Stimulated activated naive B cell treated with anti-CD40 and anti-IgM and Interleukin-4, amounts not matched to agents 10 μg/mL and 1 μg/mL and 100 μg/mL, for 72 hours (primary cell): ENCODE data around the gene SCYL1.
"Not testable (repeated sequence)": the region's sequence is repeated elsewhere in the genome, so short reads cannot be mapped to it uniquely, and the experiment has no call there.

Experiments
- ATAC-seq, 2 donors: fragments of 150-1000 bp; cut with Tn5 transposase; replicated peaks; 2 replicates each; pipeline ENCODE4 v1.10.0; 2021; ENCODE audit warnings: moderate library complexity in 1 of 2
- DNase-seq: peaks from one replicate; pipeline ENCODE4 v3.0.0; 2021
- H3K27ac Mint-ChIP-seq: one replicate; pipeline ENCODE4 v1.8.0; 2022; ENCODE audit warnings: mild to moderate bottlenecking, mixed read lengths
- H3K27me3 Mint-ChIP-seq, 2 donors: one replicate each; pipeline ENCODE4 v1.8.0; 2022; ENCODE audit warnings: mixed read lengths in 2 of 2
- H3K36me3 Mint-ChIP-seq, 2 donors: one replicate each; pipeline ENCODE4 v1.8.0; 2022; ENCODE audit warnings: mixed read lengths in 2 of 2, mild to moderate bottlenecking in 1 of 2
- H3K4me1 Mint-ChIP-seq, 2 donors: one replicate each; pipeline ENCODE4 v1.8.0; 2022; ENCODE audit warnings: mixed read lengths in 2 of 2, mild to moderate bottlenecking in 1 of 2
- H3K4me3 Mint-ChIP-seq, 2 donors: one replicate each; pipeline ENCODE4 v1.8.0; 2022; ENCODE audit warnings: mild to moderate bottlenecking in 2 of 2, mixed read lengths in 2 of 2, moderate library complexity in 1 of 2
- H3K9me3 Mint-ChIP-seq, 2 donors: one replicate each; pipeline ENCODE4 v1.8.0; 2022; ENCODE audit warnings: mixed read lengths in 2 of 2, mild to moderate bottlenecking in 1 of 2

SCYL1 gene

GRCh38 chr11:65564879-65565559, 40.1 kb downstream of the SCYL1 start:
- peaks cover 38 to 46% of the 10 kb centered on the region in 2 donors for H3K4me1 Mint-ChIP-seq
- not testable (repeated sequence) for H3K27me3 Mint-ChIP-seq

DNA sequence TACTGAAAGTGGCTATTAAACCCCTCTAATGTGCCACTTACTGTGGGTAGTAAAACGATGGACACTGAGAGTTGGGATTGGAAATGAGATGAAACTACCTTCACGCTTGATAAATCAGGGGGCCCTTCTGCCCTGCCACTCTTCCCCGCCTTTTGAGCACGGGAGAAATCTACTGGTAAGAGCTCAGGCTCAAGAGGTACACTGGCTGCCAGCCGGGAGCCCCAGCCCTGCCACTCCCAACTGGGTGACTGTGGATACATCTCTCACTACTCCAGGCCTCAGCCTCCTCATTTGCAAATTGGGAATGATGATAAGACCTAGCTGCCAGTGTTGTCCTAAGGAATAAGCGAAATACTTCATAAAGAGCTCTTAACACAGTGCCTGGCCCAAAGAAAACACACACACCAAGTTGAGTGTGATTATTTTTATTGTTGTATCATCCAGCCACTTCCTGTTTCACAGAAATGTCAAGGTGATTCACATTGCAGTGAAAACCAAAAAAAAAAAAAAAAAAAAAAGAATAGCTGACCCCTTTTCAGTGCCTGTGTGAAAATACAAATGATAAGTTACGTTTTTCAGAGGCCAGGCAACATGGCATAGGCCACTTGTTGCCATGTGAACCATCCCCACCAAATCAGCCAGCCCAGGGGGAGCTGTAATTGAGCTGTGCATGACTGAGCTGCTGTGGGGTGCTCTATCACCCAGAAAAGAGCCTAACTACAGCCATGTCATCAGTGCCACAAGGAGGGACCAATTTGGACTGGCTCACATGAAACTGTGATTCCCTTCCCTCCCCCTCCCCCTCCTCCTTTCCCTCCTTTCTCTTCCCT, 41.0 kb downstream of the SCYL1 start:
- Mint-ChIP-seq H3K27ac (peak overlapping the region; percentile 88), H3K27me3 (no peaks in the 10 kb centered on the region), H3K4me1 (peaks cover 35 to 47% of the 10 kb centered on the region in 2 donors), H3K4me3 (peak overlapping the region; percentile 10 to 44), H3K36me3 (peaks cover 9 to 12% of the 10 kb centered on the region in 2 donors), H3K9me3 (no peaks in the 10 kb centered on the region)
- DNase-seq (no peak), ATAC-seq (no peak)

More at GRCh38 chr11:65564879-65565559, 40.1 kb downstream of the SCYL1 start:
- H3K9me3 Mint-ChIP-seq, H3K4me3 Mint-ChIP-seq, DNase-seq, H3K36me3 Mint-ChIP-seq, ATAC-seq: not testable (repeated sequence)
- peak overlapping the region; percentile 6 for H3K27ac Mint-ChIP-seq

DNA sequence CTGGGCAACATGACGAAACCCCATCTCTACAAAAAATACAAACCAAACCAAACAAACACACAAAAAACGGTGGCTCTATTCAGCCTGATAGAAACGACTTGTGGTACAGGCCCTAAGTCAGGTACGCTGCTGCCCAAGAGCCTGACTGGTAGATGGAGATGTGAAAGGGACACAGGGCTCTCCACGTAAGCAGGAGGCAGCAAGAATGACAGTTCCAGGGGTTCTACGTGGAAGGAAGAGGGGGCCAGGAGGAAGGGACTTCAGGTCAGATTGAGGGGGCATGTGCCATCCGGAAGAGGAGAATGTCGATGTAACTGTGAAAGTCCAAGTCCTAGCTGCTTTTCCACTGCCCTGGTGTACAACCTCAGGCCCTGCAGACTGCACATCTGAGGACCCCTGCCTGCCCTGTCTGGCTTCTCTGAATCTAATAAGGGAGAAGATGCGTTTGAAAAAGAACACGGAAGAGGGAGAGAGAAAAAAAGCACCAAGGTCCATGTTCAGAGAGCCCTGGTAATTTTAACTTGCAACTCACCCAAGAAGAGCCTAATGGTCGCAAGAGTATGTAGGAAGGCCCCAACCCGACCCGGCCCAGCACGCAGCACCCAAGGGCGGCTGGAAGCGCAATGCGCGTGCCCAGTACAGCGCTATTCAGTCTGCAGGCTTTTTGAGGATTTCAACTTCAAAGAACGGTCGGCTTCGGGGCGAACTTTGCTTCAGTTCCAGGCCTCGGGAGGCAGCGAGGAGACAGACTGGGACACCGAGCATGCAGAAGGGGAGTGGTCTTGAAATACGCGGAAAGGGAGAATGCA, 44.5 kb downstream of the SCYL1 start:
- no peaks in the 10 kb centered on the region for H3K27me3 Mint-ChIP-seq
- H3K4me1 Mint-ChIP-seq: peaks cover 48 to 76% of the 10 kb centered on the region in 2 donors
- peak overlapping the region; percentile 98 for H3K27ac Mint-ChIP-seq
- ATAC-seq: peak; percentile 32 to 34
- H3K4me3 Mint-ChIP-seq: peak overlapping the region; percentile 98 to 99
- peaks cover 18 to 25% of the 10 kb centered on the region in 2 donors for H3K36me3 Mint-ChIP-seq
- DNase-seq: no peak
- no peaks in the 10 kb centered on the region for H3K9me3 Mint-ChIP-seq

DNA sequence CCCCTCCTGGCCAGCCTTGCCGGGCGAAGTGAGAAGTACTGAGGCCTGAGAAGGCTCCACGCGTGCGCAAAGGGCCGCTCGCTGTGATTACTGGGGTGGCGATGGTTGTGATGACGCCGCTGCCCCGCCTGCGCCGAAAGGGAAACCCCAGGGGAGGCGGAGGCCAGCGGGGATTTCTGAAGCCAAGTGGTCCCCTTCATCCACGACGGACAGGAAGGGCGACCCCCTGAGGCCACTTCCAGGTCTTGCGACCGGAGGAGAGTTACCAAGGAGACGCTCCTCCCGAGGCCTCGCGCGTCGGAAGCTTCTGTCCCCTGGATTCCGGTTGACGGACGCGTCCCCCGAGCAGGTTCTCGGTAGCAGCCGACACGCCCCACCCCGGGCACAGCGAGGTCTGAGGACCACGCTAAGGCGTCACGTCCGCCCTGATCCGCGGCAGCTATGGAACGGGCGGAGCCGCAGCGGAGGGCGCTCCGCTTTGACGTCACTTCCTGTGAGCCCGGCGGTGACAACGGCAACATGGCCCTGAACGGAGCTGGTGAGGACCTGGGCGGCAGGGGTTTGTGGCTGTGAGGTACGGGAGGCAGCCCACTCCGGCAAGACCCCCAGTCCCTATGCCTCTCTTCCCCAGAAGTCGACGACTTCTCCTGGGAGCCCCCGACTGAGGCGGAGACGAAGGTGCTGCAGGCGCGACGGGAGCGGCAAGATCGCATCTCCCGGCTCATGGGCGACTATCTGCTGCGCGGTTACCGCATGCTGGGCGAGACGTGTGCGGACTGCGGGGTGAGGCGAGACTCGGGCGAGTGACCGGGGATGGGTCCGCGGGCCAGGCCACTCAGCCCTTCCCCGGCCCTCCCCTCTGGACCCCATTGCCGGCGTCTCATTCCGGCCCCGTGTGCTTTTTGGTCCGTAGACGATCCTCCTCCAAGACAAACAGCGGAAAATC, 45.4 kb downstream of the SCYL1 start, which contains the start of gene ZNRD2:
Gene ZNRD2 (plus strand): TSS at position 505 of the 946 bp plus-strand sequence. CDS start 15 bp downstream, at position 520.
- DNase-seq (peak; percentile 100), ATAC-seq (peak; percentile 80 to 82)
- H3K27ac Mint-ChIP-seq: peak within 1 kb of the TSS; percentile 98
- peaks cover 18 to 25% of the 10 kb centered on the region in 2 donors for H3K36me3 Mint-ChIP-seq
- no peaks in the 10 kb centered on the region for H3K9me3 Mint-ChIP-seq
- no peaks in the 10 kb centered on the region for H3K27me3 Mint-ChIP-seq
- peak within 1 kb of the TSS; percentile 98 to 99 for H3K4me3 Mint-ChIP-seq
- H3K4me1 Mint-ChIP-seq: peaks cover 52 to 77% of the 10 kb centered on the region in 2 donors

- ATAC-seq (no peak), DNase-seq (no peak)
- peaks cover 44 to 72% of the 10 kb centered on the region in 2 donors for H3K4me1 Mint-ChIP-seq
- H3K27me3 Mint-ChIP-seq: no peaks in the 10 kb centered on the region
- H3K9me3 Mint-ChIP-seq: no peaks in the 10 kb centered on the region
- peak overlapping the region; percentile 81 for H3K27ac Mint-ChIP-seq
- peaks cover 17 to 26% of the 10 kb centered on the region in 2 donors for H3K36me3 Mint-ChIP-seq
- peak overlapping the region; percentile 98 to 99 for H3K4me3 Mint-ChIP-seq
These were observed 46.5 kb downstream of the SCYL1 start for GRCh38 chr11:65571420-65571819.

DNA sequence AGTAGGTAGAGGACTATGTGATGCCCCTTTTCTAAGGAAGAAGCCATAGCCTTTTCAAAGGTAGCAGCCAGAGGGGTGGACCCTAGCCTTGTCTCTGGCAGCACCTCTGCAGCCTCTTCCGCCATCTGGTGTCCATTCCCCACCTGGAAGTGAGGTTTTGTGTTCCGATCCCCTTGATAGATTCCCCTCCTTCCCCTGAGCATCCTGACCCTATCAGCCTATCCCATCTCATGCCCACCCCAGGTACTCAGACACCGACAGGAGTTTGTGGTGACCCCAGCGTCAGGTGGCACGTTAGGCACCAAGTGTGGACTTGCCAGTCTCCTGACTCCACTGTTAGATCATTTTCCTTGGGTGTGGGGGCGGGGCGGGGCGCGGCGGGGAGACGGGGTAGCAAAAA, 47.1 kb downstream of the SCYL1 start:
- Mint-ChIP-seq H3K4me1 (peaks cover 42 to 72% of the 10 kb centered on the region in 2 donors), H3K27ac (peak overlapping the region; percentile 79)

DNA sequence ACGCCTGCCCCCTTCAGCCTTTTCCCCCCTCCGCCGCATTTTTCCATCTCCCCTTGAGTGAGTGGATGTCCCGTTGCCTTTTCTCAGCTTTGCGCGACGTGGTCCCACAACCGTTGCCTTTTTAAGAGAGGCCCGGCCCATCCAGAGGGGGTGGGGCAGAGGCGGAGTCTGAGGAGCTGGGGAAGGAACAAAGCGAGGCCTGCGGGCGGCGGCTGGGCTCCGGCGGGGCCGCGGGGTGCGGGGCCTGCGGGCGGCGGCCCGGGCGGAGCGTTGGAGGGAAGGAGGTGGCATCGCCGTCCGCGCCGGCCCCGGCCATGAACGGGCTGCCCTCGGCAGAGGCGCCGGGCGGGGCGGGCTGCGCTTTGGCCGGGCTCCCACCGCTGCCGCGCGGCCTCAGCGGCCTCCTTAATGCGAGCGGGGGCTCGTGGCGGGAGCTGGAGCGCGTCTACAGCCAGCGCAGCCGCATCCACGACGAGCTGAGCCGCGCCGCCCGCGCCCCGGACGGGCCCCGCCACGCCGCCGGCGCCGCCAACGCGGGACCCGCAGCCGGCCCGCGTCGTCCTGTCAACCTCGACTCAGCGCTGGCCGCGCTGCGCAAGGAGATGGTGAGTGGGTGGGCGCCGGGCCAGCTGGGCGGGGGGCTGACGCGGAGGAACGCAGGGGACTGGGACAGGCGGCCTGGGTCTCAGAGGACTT, 47.6 kb downstream of the SCYL1 start, which contains the start of gene FAM89B:
Gene FAM89B (plus strand): TSS at position 183 of the 696 bp plus-strand sequence. CDS start 132 bp downstream, at position 315.
- ATAC-seq: peak in 1 of 2 donors; percentile 9
- Mint-ChIP-seq H3K4me1 (peaks cover 40 to 78% of the 10 kb centered on the region in 2 donors), H3K27ac (peak within 1 kb of the TSS; percentile 97), H3K27me3 (no peaks in the 10 kb centered on the region), H3K36me3 (peaks cover 17 to 27% of the 10 kb centered on the region in 2 donors), H3K4me3 (peak within 1 kb of the TSS; percentile 98 to 99), H3K9me3 (no peaks in the 10 kb centered on the region)
- DNase-seq: peak; percentile 70

More for the DNA sequence above, 47.1 kb downstream of the SCYL1 start:
- H3K9me3 Mint-ChIP-seq: no peaks in the 10 kb centered on the region
- H3K4me3 Mint-ChIP-seq: peak overlapping the region; percentile 98 to 99
- no peak for ATAC-seq
- no peaks in the 10 kb centered on the region for H3K27me3 Mint-ChIP-seq
- no peak for DNase-seq
- peaks cover 17 to 28% of the 10 kb centered on the region in 2 donors for H3K36me3 Mint-ChIP-seq

GRCh38 chr11:65573391-65574079, 48.7 kb downstream of the SCYL1 start:
- H3K9me3 Mint-ChIP-seq: no peaks in the 10 kb centered on the region
- peaks cover 46 to 81% of the 10 kb centered on the region in 2 donors for H3K4me1 Mint-ChIP-seq
- peak overlapping the region; percentile 87 to 88 for H3K4me3 Mint-ChIP-seq
- H3K36me3 Mint-ChIP-seq: peaks cover 17 to 33% of the 10 kb centered on the region in 2 donors
- H3K27me3 Mint-ChIP-seq: no peaks in the 10 kb centered on the region
- ATAC-seq: no peak
- DNase-seq: no peak
- H3K27ac Mint-ChIP-seq: peak overlapping the region; percentile 97

DNA sequence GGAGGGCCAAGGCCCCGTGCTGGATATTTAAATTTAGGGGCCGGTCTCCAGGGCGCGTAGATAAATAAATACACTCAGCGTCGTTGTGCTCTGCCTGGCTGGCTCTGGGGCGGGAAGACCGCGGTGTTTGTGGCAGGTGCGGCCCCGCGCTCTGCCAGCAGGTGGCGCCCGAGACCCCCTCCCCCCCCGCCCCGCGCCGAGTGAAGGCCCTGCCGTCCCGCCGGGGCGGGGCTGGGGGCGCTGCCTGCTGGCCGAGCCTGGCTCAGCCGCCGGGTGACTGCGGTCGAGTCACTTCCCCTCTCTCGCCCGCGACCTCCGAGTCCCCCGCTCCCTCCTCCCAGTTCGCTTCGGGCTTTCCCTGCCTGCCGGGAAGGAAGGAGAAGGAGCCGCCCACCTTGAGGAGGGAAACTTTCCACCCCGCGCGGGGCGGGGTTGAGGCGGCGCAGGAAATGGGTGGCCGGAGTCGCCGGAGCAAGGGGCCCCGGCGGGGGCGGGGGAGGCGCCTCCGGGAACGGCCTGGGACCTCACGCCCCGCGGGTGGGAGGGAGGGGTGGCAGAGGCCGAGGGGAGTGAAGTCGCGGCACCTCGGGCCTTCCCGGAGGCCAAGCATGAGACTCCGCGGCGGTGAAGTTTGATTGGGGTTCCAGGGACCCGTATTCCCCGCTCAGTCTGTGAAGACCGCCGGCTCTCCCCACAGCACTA, 49.4 kb downstream of the SCYL1 start:
- H3K9me3 Mint-ChIP-seq: no peaks in the 10 kb centered on the region
- H3K36me3 Mint-ChIP-seq: peaks cover 20 to 40% of the 10 kb centered on the region in 2 donors

GRCh38 chr11:65574811-65575567, 50.1 kb downstream of the SCYL1 start:
- DNase-seq (peak; percentile 39), ATAC-seq (peak; percentile 2 to 3)
- Mint-ChIP-seq H3K27me3 (no peaks in the 10 kb centered on the region), H3K9me3 (no peaks in the 10 kb centered on the region), H3K27ac (peak overlapping the region; percentile 97), H3K4me3 (peak overlapping the region; percentile 88 to 91), H3K36me3 (peaks cover 26 to 47% of the 10 kb centered on the region in 2 donors), H3K4me1 (peaks cover 45 to 82% of the 10 kb centered on the region in 2 donors)

More for the DNA sequence above, 49.4 kb downstream of the SCYL1 start:
- DNase-seq (peak; percentile 95), ATAC-seq (peak; percentile 37 to 52)
- no peaks in the 10 kb centered on the region for H3K27me3 Mint-ChIP-seq
- H3K4me3 Mint-ChIP-seq: peak overlapping the region; percentile 88 to 91
- H3K4me1 Mint-ChIP-seq: peaks cover 43 to 81% of the 10 kb centered on the region in 2 donors
- peak overlapping the region; percentile 97 for H3K27ac Mint-ChIP-seq
